Suprapubic skin (tissue), 4 donors: Measurements from ENCODE around the gene ASPRV1. TPM values are rescaled to one million over a fixed set of nuclear protein-coding genes. Genes with fewer than 3 reads are reported as not detected.
A peak's percentile ranks its signal among the peaks of the same experiment; 100 is the strongest.
"Not testable (repeated sequence)": the region's sequence is repeated elsewhere in the genome, so short reads cannot be mapped to it uniquely, and the experiment has no call there.

Source experiments
- DNase-seq, 2 donors: peaks; one replicate each; pipeline ENCODE4 v3.0.0-alpha.2; 2019; ENCODE audit warnings: low spot score in 2 of 2
- H3K27ac ChIP-seq: fragments of 200-600 bp; sonication (generic); one replicate; pipeline ENCODE4 v1.5.1; 2019
- H3K27me3 ChIP-seq: fragments of 200-600 bp; sonication (generic); one replicate; pipeline ENCODE4 v1.5.1; 2019
- H3K36me3 ChIP-seq: fragments of 200-600 bp; sonication (generic); one replicate; pipeline ENCODE4 v1.5.1; 2019
- H3K4me1 ChIP-seq: fragments of 200-600 bp; sonication (generic); one replicate; pipeline ENCODE4 v1.5.1; 2019
- H3K4me3 ChIP-seq: fragments of 200-600 bp; sonication (generic); one replicate; pipeline ENCODE4 v1.5.1; 2019; ENCODE audit warnings: mild to moderate bottlenecking
- H3K9me3 ChIP-seq: fragments of 200-600 bp; sonication (generic); one replicate; pipeline ENCODE4 v1.5.1; 2019
- CTCF ChIP-seq, 2 donors: fragments of 200-600 bp in 1 of 2; fragments of 450-650 bp in 1 of 2; sonication (generic) in 1 of 2; IDR thresholded peaks; one replicate each; pipeline ENCODE4 v1.5.1; 2016 to 2019; ENCODE audit warnings: antibody characterized with exemption in 2 of 2, mild to moderate bottlenecking in 1 of 2, moderate library complexity in 1 of 2
- EP300 ChIP-seq: sonication (generic); formaldehyde crosslinking; IDR thresholded peaks from one replicate; pipeline ENCODE4 v1.6.1; 2017; ENCODE audit warnings: antibody characterized with exemption
- POLR2A ChIP-seq, 2 donors: fragments of 450-650 bp; IDR thresholded peaks; one replicate each; pipeline ENCODE4 v1.6.1; 2017; ENCODE audit warnings: antibody characterized with exemption in 2 of 2, mild to moderate bottlenecking in 2 of 2, moderate library complexity in 2 of 2
- POLR2AphosphoS5 ChIP-seq, 3 donors: sonication (generic); formaldehyde crosslinking; IDR thresholded peaks; one replicate each; pipeline ENCODE4 v1.6.1; 2017; ENCODE audit warnings: antibody characterized with exemption in 3 of 3
- WGBS: methylation state at CpG from one replicate; pipeline ENCODE4 v1.1.5; 2018; 5-methylcytosine and 5-hydroxymethylcytosine counted together
- total RNA-seq, 4 donors: library from RNA; depleted of rRNA; stranded (reverse); fragments of >200 nt; gene quantifications; one replicate each; pipeline ENCODE4 v1.1.0, GENCODE V29; 2016

ASPRV1 gene
- total RNA-seq, 4 donors from 2014 or later: 45.3 to 805 (median 558) TPM

GRCh38 chr2:70006447-70006784, 45.0 kb upstream of the ASPRV1 start:
- H3K4me3 ChIP-seq: no peak overlapping the region
- peak; percentile 14 to 45 for DNase-seq
- no peaks in the 10 kb centered on the region for H3K4me1 ChIP-seq
- H3K27me3 ChIP-seq: no peaks in the 10 kb centered on the region
- H3K9me3 ChIP-seq: no peaks in the 10 kb centered on the region
- no peak for TF ChIP-seq EP300
- TF ChIP-seq POLR2AphosphoS5 (IDR thresholded peaks at IDR 0.05): no peak
- TF ChIP-seq POLR2A (IDR thresholded peaks at IDR 0.05): no peak
- no peak for TF ChIP-seq CTCF (IDR thresholded peaks at IDR 0.05)
- no peak overlapping the region for H3K27ac ChIP-seq
- WGBS: 80% methylated on average over 1 of the region's 1 CpG
- H3K36me3 ChIP-seq: no peaks in the 10 kb centered on the region

GRCh38 chr2:70005752-70006446, 44.5 kb upstream of the ASPRV1 start:
- no peak overlapping the region for H3K4me3 ChIP-seq
- H3K9me3 ChIP-seq: no peaks in the 10 kb centered on the region
- no peak for TF ChIP-seq CTCF (IDR thresholded peaks at IDR 0.05)
- no peak for TF ChIP-seq POLR2AphosphoS5 (IDR thresholded peaks at IDR 0.05)
- TF ChIP-seq EP300: no peak
- no peak for TF ChIP-seq POLR2A (IDR thresholded peaks at IDR 0.05)
- peak; percentile 14 to 23 for DNase-seq
- H3K27ac ChIP-seq: no peak overlapping the region
- no peaks in the 10 kb centered on the region for H3K27me3 ChIP-seq
- WGBS: 91% methylated on average over 5 of the region's 6 CpGs
- no peaks in the 10 kb centered on the region for H3K36me3 ChIP-seq
- no peaks in the 10 kb centered on the region for H3K4me1 ChIP-seq

- H3K27me3 ChIP-seq: no peaks in the 10 kb centered on the region
- H3K9me3 ChIP-seq: no peaks in the 10 kb centered on the region
- WGBS: 96% methylated on average over 2 of the region's 2 CpGs
- H3K27ac ChIP-seq: no peak overlapping the region
- H3K36me3 ChIP-seq: no peaks in the 10 kb centered on the region
- no peaks in the 10 kb centered on the region for H3K4me1 ChIP-seq
- peak in 1 of 2 donors; percentile 8 for DNase-seq
- TF ChIP-seq POLR2AphosphoS5 (IDR thresholded peaks at IDR 0.05) (no peak), POLR2A (IDR thresholded peaks at IDR 0.05) (no peak), CTCF (IDR thresholded peaks at IDR 0.05) (no peak), EP300 (no peak)
- no peak overlapping the region for H3K4me3 ChIP-seq
Observed at GRCh38 chr2:70005216-70005615, 43.8 kb upstream of the ASPRV1 start.

GRCh38 chr2:70003093-70003830, 41.8 kb upstream of the ASPRV1 start:
- TF ChIP-seq EP300 (no peak), POLR2AphosphoS5 (IDR thresholded peaks at IDR 0.05) (no peak), CTCF (IDR thresholded peaks at IDR 0.05) (no peak), POLR2A (IDR thresholded peaks at IDR 0.05) (no peak)
- Histone ChIP-seq H3K27me3 (no peaks in the 10 kb centered on the region), H3K9me3 (no peaks in the 10 kb centered on the region), H3K27ac (no peak overlapping the region), H3K4me3 (no peak overlapping the region), H3K36me3 (no peaks in the 10 kb centered on the region), H3K4me1 (no peaks in the 10 kb centered on the region)
- peak; percentile 13 to 37 for DNase-seq
- 71% methylated on average over 1 of the region's 6 CpGs for WGBS

- TF ChIP-seq POLR2A (IDR thresholded peaks at IDR 0.05): no peak
- TF ChIP-seq CTCF (IDR thresholded peaks at IDR 0.05): no peak
- no peak for TF ChIP-seq POLR2AphosphoS5 (IDR thresholded peaks at IDR 0.05)
- no peak for TF ChIP-seq EP300
- Histone ChIP-seq H3K36me3 (no peaks in the 10 kb centered on the region), H3K4me1 (no peaks in the 10 kb centered on the region), H3K27me3 (no peaks in the 10 kb centered on the region), H3K9me3 (no peaks in the 10 kb centered on the region), H3K4me3 (no peak overlapping the region), H3K27ac (no peak overlapping the region)
- peak; percentile 9 to 26 for DNase-seq
- 70% methylated on average over 2 of the region's 2 CpGs for WGBS
Observed at GRCh38 chr2:70002241-70002899, 40.9 kb upstream of the ASPRV1 start.

GRCh38 chr2:70000529-70000928, 39.1 kb upstream of the ASPRV1 start:
- not testable (repeated sequence) for H3K27me3 ChIP-seq, H3K4me1 ChIP-seq, H3K9me3 ChIP-seq, H3K4me3 ChIP-seq, H3K27ac ChIP-seq, H3K36me3 ChIP-seq
- 90% methylated on average over 6 of the region's 6 CpGs for WGBS
- DNase-seq: peak; percentile 11 to 15
